HG02840 (cell line): ENCODE measurements around the gene ATP6V1B1.

Experiments
- ATAC-seq: cut with Tn5 transposase; IDR thresholded peaks from one replicate; pipeline ENCODE4 v1.9.1; 2021; ENCODE audit warnings: mild to moderate bottlenecking, moderate library complexity, moderate number of reproducible peaks; ENCODE audit not compliant: unreplicated experiment, low FRiP score

ATP6V1B1 gene

DNA sequence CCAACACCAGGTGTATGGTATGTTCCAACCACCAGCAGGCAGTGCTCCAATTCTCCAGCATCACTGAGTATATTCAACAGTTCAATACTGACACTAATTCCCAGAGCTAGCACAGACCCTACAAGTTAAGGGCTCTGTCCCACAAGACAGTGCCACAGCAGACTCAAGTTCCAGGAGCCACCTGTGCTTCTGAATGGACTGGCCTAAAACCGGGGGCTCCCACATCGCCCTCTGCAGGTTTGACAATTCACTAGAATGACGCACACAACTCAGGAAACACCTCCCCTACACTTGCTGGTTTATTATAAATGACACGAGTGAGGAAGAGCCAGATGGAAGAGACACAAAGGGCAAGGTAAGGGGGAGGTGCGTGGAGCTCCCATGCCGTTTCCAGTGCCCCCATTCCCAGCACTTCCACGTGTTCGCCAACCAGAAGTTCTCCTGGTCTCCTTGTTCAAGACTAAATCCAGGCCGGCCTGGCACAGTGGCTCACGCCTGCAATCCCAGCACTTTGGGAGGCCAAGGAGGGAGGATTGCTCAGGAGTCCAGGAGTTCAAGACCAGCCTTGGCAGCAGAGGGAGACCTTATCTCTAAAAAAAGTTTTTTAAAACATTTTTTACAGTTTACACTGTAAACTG, 12.2 kb upstream of the ATP6V1B1 start:
- no peak for ATAC-seq

DNA sequence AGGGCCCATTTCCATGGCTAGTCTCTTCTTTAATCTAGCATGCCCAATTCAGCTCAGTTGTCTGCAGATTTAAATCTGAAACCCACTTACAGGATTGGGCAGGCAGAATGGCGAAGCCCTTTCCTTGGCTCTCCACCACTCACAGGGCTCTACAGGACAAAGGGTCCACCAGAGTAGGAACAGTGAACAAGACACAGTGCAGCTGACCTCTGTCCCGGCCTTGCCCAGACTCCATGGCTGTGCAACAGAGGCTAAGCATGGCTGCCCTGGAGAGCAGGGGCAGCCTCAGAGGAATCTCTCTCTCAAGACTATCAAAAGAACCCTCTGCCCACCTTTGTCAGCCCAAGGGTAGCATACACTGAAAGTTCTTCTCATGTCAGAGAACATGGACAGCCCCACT, 9.7 kb upstream of the ATP6V1B1 start:
- no peak for ATAC-seq

DNA sequence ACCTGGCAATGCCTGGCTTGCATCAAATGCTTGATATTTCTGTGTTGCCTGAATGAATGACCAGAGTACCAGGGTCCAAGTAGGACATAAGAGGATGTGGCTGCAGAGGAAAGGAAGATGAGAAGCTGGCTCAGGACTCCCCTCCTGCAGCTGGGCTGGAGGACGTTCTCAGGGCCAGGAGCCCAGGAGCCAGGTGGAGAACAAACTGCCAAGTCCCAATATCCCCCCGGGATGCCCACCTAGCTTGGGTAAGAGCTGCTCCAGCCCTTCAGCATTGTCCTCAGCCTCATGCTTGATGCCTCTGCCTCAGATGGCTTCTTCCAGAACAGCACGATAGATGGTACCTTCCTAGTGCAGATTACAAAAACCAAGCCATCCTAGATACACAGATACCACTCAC, 8.6 kb upstream of the ATP6V1B1 start:
- no peak for ATAC-seq

DNA sequence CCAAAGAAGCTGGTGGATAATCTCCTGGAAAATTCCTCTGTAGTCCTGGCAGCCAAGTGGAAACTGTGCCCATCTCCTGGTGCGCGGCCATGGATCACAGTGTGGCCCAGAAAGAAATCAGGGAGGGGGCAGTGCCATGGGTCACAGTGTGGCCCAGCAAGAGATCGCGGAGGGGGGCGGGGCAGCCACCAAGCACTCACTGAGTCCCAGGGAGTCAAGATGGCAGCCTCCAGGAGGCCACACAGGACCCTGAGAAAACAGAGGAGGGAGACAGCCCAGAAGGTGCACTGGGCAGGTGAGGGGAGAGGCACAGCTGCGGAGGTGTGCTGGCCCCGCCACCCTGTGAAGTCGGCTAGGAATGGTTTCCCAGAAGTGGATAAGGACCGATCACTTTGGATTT, 8.1 kb upstream of the ATP6V1B1 start:
- ATAC-seq: no peak

DNA sequence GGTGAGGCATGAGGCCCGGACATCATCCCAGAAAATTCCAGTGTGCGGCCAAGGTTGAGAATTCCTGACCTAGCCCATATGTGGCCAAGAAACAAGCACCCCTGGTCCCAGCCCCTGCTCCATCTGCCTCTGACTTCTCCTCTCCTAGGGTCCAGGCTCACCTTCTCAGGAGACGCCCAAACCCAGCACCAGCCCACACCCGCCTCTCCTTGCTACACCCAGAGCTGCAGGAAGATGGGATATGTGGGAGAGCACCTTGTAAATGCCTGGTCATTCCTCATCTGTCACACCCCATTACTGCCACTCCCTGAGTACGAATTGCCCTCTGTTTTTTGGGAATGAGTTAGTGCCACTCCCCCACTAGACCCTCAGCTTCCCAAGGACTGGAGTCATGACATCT, 7.3 kb upstream of the ATP6V1B1 start:
- ATAC-seq: no peak

DNA sequence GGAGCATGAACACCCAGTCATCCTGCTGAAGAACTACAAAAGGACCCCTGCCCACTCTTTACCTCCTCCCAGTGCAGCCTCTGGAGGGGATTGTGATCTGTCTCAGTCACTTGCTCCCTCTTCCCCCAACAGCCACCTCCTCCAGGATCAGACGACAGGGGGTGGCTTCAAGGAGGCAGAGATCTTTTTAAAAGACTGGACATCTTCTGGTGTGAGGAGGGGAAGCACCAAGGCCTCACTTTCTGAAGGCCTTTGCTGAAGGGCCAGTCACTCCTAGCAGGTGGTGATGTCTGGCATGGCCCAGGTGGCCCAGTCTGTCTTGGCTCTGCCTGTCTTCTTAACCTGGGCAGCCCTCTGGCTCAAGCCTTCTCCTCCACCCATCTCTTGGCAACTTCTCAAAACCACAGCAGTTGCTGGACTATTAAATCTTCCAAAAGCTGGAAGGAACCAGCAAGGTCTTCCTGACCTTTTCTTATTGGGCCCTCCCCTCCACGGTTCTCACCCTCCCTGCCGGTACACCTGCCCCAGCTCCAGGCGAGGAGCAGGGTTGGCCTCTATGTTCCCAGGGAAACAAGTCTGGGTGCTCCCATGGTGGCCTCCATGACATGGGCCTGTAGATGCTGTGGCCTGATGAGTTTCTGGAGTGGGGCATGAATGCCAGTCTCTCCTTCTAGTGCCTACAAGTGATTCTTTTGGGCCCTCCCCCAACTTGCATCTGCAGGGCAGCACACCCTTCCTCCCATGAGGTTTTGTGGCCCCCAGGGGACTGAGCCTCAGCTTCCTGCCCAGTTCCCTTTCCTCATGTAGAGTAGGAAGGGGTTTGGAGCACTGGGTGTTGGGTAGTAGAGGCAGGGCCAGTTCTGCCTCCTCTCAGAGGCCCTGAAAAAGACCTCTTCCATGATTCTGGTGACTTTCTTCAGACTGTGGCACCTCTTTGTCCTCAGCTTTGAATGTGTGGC, 5.0 kb upstream of the ATP6V1B1 start:
- ATAC-seq: no peak

DNA sequence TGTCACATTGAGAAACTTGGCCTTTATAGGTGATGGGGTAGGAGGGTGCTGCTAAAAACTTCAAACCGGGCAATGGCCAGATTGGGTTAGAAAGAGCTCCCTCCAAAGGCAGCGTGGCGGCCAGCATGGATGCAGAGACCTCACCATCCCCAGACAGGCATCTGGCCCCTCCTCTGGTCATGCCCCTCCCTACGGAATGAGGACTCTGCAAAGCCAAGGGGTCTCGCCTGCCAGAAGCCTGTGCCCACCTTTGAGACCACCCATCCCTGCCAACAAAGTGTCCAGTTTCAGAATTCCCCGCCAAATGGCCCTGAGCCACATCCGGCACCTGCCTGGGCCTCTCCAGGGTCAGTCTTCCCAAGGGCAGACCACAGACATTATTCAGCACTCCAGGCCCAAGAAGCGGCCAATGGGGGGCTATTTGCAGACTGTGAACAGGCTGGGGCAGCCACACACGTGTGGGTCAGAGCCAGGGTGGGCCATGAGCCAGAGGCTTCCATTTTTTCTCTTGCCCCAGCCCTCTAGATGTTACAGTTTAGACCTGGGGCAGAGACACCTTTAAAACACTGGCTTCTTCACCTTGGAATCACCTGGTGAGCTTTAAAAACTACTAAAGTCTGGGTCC, 4.2 kb upstream of the ATP6V1B1 start:
- ATAC-seq: no peak

DNA sequence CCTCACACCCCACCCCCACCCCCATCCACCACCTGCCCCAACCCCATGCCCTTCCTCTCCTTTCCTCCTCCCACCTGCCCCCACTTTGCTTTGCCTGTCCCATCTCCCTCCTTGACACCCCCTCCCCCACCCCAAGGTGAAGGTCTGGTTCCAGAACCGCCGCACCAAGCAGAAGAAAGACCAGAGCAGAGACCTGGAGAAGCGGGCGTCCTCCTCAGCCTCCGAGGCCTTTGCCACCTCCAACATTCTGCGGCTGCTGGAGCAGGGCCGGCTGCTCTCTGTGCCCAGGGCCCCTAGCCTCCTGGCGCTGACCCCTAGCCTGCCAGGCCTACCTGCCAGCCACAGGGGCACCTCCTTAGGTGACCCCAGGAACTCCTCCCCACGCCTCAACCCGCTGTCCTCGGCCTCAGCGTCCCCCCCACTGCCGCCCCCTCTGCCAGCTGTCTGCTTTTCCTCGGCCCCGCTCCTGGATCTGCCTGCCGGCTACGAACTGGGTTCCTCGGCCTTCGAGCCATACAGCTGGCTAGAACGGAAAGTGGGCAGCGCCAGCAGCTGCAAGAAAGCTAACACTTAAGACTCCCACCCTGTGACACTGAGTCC, 3.0 kb upstream of the ATP6V1B1 start:
- ATAC-seq: no peak

DNA sequence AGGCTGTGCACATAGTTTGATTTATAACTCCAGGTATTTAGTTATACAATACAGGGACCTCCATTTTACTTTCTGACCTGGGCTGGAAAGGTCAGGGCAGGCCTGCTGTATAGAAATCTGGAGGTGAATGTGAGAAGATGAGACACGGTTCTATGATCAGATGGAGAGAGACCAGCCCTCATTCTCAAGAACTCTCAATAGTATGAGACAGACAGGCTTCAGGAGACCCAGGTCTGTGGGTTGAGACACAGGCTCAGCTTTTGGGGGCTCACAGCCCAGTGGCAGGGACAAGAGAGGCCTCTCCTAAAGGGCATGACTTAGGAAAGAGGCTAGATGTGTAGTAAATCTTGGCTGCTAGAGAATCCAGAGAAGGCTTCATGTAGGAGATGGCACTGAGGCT, 719 bp upstream of the ATP6V1B1 start:
- no peak for ATAC-seq

DNA sequence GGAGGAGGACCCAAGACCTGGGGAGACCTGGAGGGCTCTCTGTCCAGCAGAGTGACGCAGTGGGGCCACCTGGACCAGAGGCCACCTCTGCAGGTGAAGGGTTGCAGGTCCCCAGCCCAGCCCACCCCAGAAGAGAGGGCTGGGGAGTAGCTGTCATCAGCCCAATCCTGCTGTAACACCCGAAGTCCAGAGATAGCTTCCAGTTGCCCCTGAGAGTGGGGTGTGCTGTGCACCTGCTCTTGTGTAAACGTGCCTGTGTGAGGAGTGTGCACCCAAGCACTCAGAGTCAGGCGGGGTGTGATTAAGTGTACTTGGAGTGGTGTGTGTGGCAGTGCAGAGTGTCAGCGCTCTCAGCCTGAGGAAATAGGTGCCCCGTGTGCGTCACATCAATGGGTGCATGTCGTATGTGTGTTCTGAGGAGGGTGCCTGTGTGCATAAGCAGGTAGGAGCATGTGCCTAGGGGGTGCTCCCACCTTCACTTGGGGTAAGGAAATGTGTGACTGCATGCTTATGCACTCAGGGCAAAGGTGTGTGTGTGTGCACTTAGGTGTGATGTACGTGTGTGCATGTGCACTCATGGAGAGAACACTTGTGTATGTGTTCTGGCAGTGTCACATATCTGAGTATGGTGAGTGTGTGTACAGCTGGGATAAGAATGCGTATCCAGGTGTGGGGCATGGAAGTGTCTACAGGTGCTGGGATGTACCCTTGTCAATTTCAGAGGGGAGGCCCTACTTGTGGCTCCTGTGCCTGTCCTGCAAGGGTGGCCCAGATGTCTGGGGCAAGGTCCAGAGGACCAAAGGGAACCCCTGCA, 672 bp downstream of the ATP6V1B1 start:
- ATAC-seq: no peak

DNA sequence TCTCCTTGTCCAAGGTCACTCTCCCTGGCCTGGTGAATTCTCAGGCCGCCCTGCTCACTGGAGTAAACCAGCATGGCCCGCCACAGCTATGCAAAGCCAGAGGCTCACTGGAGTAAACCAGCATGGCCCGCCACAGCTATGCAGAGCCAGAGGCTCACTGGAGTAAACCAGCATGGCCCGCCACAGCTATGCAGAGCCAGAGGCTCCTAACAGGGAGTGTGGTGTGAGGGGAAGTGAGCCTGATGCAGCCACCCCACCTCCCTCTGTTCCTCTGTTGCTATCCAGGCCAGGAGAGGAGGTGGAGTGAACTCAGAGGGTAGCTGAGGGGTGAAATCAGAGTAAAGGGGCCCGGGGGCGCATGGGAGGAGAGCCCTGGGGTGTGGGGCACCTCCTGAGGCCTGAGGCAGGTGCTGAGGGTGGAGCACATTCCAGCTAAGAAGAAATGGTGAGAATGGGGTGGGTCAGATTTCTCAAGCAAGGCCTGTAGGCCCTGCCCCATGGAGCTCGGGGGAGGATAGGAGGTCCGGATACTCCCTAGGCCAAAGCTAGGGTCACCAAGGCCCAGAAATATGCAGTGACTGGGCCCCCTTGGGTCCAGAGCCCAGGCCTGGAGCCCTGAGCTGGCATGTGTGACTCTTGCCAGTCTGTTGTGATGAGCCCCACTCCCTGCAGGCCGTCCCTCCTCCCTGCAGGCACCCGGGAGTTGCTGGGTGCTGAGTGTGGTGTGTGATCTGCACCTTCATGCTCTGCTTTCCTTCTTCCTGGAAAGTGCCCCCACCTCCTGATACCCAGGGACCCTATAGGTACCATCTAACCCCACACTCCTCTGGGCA, 1.5 kb downstream of the ATP6V1B1 start:
- ATAC-seq: no peak

DNA sequence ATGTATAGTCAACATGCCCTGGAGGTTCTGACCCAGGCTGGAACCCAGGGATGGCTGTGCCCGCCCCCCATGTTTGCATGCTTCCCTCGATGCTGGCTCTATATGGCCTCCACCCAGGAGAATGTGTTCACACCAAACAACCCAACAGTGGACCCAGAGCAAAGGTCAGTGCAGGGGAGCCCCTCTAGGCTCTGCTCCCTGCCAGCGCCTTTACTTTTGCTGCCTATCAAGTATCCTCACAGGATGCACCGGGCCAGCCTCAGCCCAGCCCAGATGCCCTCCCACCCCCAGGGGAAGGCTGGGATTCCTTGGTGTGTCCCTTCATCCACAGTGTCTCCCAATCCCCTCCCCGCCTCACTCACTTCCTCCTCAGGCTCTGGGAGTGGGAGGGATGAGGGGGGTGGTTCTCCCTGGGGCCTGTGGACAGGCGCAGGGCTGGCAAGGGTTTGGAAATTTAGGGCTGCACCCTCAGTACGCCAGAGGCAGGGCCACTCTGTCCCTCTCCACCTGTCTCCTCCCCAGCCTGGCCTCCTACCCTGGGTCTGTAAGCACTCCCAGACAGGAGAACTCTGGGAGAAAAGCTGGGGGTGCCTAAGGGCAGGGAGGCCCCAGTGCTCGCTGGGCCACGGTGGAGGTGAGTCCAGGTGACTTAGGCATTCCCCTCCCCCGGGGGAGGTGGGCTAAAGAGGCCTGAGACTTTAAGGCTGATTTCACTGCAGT, 2.3 kb downstream of the ATP6V1B1 start:
- no peak for ATAC-seq

DNA sequence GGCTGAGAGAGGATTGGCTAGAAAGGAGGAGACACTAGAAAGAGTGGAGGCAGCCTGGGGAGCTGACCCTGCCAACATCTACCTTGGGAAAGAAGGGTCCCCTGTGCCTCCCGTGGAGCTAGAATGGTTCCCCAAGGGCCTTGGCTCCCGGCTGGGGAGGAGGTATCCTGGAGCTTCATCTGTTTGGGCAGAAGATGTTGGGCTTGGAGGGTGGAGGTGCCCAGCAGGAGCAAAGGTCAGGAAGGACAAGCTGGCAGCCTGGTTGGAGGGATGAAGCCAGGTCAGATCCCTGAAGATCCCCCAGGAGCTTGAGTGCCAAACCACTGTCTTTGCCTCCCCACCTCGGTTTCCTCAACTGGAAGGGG, 2.9 kb downstream of the ATP6V1B1 start:
- ATAC-seq: no peak

DNA sequence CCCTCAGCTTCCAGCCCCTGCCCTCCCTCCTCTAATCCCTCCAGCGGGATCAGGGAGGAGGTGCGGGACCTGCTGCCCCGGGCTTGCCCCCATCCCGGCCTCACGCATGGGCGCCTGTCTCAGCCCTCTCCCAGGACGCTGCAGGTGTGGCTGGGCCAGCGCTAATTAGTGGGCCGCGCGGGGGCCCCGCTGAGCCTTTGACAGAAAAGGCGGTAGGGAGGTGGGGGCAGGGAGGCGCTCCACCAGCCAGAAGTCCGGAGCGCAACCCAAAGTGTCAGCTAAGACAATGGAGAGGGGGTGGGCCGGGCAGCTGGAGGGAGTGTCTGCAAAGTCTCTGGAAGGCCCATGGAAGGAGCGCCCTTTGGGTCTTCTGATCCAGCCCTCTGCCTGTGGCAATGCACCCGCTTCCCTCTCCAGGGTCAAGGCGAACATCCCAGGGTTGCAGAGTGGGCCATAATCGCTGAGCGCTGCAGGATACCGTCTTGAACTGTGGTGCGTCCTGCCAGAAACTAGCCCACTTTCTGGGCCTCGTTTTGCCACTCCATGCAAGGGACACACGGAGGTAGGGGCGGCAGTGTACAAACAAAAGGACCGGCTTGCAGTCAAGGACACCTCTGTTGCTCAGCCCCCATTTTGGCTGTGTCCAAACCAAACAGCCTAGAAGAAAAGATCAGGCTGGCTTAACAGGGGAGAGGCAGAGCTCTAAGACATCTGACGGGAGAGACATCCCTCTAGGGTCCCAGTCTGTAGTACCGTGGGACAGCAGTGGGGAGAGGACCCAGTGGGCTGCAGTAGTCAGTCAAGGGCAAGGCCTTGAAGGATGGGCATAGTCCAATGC, 3.5 kb downstream of the ATP6V1B1 start:
- ATAC-seq: no peak

DNA sequence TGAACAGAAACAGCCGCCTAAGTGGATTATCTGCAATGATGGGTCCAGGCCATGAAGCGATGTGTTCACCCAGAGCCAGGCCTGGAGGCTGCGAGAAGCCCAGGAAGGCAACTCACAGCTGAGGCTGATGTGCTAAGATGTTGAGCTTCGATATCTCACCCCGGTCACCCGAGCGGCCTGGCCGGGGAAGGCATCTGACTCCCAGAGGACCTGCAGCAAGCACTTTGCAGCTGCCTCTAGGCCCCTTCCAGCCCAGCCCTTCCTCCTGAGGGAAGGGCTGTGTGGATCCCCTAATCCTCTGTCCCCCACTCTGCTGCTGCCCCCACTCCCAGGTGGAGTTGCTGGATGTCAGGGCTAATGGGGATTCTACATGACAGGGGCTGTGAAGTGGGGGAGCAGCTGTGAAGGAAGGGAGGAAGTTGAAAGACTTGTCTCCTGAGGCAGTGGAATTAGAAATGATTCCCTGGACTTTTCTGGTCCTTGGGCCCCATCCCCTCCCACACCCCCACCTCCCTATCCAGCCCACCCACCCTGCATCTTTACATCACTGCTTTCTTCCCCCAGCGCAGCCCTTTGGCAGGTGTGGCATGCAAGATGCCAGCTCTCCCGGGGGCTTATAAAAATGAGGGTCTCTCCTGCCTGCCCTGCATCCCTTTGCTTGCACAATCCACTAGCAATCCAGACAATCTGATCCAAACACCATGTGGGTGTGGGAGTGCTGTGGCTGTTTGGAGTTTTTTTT, 4.3 kb downstream of the ATP6V1B1 start:
- ATAC-seq: no peak

DNA sequence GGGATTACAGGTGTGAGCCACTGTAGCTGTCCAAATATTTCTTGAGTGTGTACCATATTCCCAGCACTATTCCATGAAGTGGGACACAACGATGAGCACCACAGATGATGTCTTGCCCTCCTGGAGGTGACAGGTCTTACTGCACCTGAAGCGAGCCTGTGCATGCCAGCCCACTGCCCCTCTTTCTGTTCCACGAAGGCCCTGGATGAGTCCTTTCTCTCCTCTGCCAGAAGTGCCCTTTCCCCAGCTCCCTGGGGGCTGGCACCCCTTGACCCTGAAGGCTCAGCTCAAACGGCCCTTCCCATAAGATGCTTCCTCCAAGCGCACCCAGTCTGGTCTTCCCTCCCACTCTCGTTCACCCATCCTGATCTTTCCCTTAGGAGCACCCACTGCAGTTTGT, 5.5 kb downstream of the ATP6V1B1 start:
- no peak for ATAC-seq

DNA sequence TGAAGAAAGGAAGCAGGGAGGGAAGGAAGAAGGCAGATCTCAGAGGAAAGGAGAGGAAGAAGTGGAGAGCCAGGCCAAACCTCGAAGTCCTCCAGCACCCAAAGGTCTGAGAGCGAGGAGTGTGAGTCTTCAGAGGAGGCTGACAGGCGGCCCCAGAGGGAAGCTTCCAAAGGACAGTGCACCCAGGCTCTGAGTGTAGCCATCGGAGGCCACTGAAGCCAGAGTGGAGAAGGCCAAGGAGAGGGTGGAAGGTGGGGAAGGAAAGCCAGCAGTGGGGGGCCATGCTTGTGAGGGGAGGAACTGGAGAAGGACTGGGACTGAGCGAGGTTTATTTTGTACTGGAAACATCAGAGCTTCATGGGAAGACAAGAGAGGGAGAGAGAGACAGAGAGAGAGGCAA, 6.0 kb downstream of the ATP6V1B1 start:
- no peak for ATAC-seq
